NT2/D1 (cell line): ENCODE results near the gene RAB43.

Experiments
- SUZ12 ChIP-seq: IDR thresholded peaks from 2 replicates; pipeline ENCODE4 v1.6.1; 2011; ENCODE audit not compliant: insufficient read length, insufficient read depth; ENCODE audit errors: extremely low read depth
- YY1 ChIP-seq: IDR thresholded peaks from 2 replicates; pipeline ENCODE4 v1.6.1; 2011; ENCODE audit not compliant: insufficient read length, insufficient read depth
- ZNF274 ChIP-seq: IDR thresholded peaks from 2 replicates; pipeline ENCODE4 v1.6.1; 2011; ENCODE audit warnings: mild to moderate bottlenecking, low read depth, low read length

DNA sequence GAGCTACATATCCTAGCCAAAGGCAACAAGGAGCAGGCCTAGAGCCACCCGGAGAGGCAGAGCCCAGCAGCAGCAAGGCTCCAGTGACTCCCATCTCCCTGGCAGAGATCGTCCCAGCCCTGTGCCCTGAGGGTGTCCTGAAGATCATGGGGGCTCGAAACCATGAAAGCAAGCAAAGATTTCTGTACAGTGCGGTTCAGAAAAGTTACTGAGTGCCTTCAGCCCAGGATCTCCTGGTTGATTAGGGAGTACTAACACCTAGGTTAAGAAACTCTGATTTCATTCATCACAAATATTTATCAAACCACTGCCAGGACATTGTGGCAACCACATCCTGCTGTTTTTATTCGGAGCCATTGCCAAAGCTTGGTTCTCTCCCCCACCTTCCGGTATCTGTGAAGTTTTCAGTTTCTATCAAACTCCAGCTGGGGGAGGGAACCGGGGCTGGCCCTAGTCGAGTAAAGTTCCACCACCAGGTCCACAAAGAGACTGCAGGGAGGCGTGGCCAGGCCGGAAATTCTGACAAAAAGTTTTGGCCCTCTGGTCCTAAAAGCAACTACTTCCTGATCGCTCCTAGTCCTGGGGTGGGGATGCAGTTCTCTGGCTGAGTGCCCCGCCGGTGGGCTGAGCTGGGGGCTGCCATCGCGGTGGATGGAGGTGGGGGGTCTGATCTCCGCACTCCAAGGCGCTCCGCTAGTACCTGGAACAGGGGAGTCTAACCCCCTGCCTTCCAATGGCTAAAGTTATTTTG lies 1.2 kb downstream of the RAB43 start:
- TF ChIP-seq YY1 (no peak), ZNF274 (no peak), SUZ12 (no peak)
